Muscle of arm (tissue), 12 donors: Measurements from ENCODE around the gene GNB1. TPM values are rescaled to one million over a fixed set of nuclear protein-coding genes. Genes with fewer than 3 reads are reported as not detected.
"Not testable (repeated sequence)": the region's sequence is repeated elsewhere in the genome, so short reads cannot be mapped to it uniquely, and the experiment has no call there.

Source experiments
- DNase-seq: peaks from one replicate; pipeline ENCODE4 v3.0.0-alpha.2; 2013
- polyA plus RNA-seq, 12 donors: library from polyadenylated mRNA; unstranded; fragments of 120-200 nt; gene quantifications; one replicate each; pipeline ENCODE4 v1.2.1, GENCODE V29; 2013; ENCODE audit not compliant: insufficient read length in 12 of 12

Gene GNB1
- polyA plus RNA-seq, 12 donors: 158 to 259 (median 178) TPM

- no peak for DNase-seq
These were observed 138.7 kb downstream of the GNB1 start for GRCh38 chr1:1752190-1752589.

GRCh38 chr1:1749941-1750340 lies 140.9 kb downstream of the GNB1 start:
- not testable (repeated sequence) for DNase-seq

GRCh38 chr1:1748686-1749321 lies 142.1 kb downstream of the GNB1 start:
- DNase-seq: no peak

- DNase-seq: not testable (repeated sequence)
These were observed 144.3 kb downstream of the GNB1 start for GRCh38 chr1:1746566-1746909.

- peak; percentile 38 for DNase-seq
These were observed 145.0 kb downstream of the GNB1 start for GRCh38 chr1:1745651-1746565.

- not testable (repeated sequence) for DNase-seq
These were observed 148.4 kb downstream of the GNB1 start for GRCh38 chr1:1742529-1742928.

GRCh38 chr1:1741013-1741412 lies 149.9 kb downstream of the GNB1 start:
- not testable (repeated sequence) for DNase-seq

- DNase-seq: not testable (repeated sequence)
These were observed 152.0 kb downstream of the GNB1 start for GRCh38 chr1:1738799-1739337.

- not testable (repeated sequence) for DNase-seq
These were observed 153.0 kb downstream of the GNB1 start for GRCh38 chr1:1737675-1738590.

Other genes starting within 250 kb of the GNB1 start
- gene CDK11B, start 232.1 kb downstream of the GNB1 start, polyA plus RNA-seq: 10 to 100 TPM in 11 of 12 donors, not detected in 1; 28.3 to 46.3 (median 31.2) TPM
- 10 to 100 TPM in 11 of 12 donors, not detected in 1; 31.9 to 69.2 (median 40.9) TPM for gene SLC35E2B, start 198.3 kb downstream of the GNB1 start, polyA plus RNA-seq
- gene CDK11A, start 166.7 kb downstream of the GNB1 start, polyA plus RNA-seq: 10 to 100 TPM in 11 of 12 donors, not detected in 1; 14.3 to 49.2 (median 21.1) TPM
- gene NADK, start 112.6 kb downstream of the GNB1 start, polyA plus RNA-seq: 10 to 100 TPM in 11 of 12 donors, not detected in 1; 22.7 to 55.6 (median 30.3) TPM
- gene CALML6, start 24.2 kb upstream of the GNB1 start, polyA plus RNA-seq: 100 to 1,000 TPM in 9 of 12 donors, 10 to 100 TPM in 2, not detected in 1; 64.0 to 380 (median 219) TPM
- 100 to 1,000 TPM in 2 of 12 donors, 10 to 100 TPM in 9, not detected in 1; 28.5 to 139 (median 76.2) TPM for gene TMEM52, start 28.2 kb upstream of the GNB1 start, polyA plus RNA-seq
- under 1 TPM in 10 of 12 donors, not detected in 2; 0.07 to 0.74 (median 0.24) TPM for gene CFAP74, start 112.7 kb upstream of the GNB1 start, polyA plus RNA-seq
- gene GABRD, start 128.3 kb upstream of the GNB1 start, polyA plus RNA-seq: 1 to 10 TPM in 3 of 12 donors, under 1 TPM in 7, not detected in 2; 0.33 to 3.4 (median 0.78) TPM
- 10 to 100 TPM in 1 of 12 donors, 1 to 10 TPM in 10, not detected in 1; 4.2 to 15.0 (median 6.3) TPM for gene PRKCZ, start 159.3 kb upstream of the GNB1 start, polyA plus RNA-seq